Stimulated activated CD4-positive, alpha-beta T cell treated with anti-CD3 and anti-CD28 coated beads, TNF-alpha, amount 100 ng/mL, for 24 hours (primary cell): ENCODE measurements around the gene SYT2.
"Not testable (repeated sequence)": the region's sequence is repeated elsewhere in the genome, so short reads cannot be mapped to it uniquely, and the experiment has no call there.

Experiments
- DNase-seq, 3 experiments: peaks; one replicate each; pipeline ENCODE4 v3.0.0-alpha.2; 2020; ENCODE audit warnings: low read depth in 3 of 3

The SYT2 gene

GRCh38 chr1:202546796-202547195, 163.5 kb downstream of the SYT2 start:
- DNase-seq: not testable (repeated sequence)

- DNase-seq: not testable (repeated sequence)
Measured at GRCh38 chr1:202546377-202546776, 163.9 kb downstream of the SYT2 start.

GRCh38 chr1:202545647-202546303, 164.5 kb downstream of the SYT2 start:
- DNase-seq: not testable (repeated sequence)

- not testable (repeated sequence) for DNase-seq
Measured at GRCh38 chr1:202544766-202545449, 165.3 kb downstream of the SYT2 start.

GRCh38 chr1:202543537-202543936, 166.7 kb downstream of the SYT2 start:
- DNase-seq: not testable (repeated sequence)

- DNase-seq: not testable (repeated sequence)
Measured at GRCh38 chr1:202542415-202542814, 167.8 kb downstream of the SYT2 start.

GRCh38 chr1:202540858-202541257, 169.4 kb downstream of the SYT2 start:
- not testable (repeated sequence) for DNase-seq
